ENCODE results near the gene TBP.
A peak's percentile ranks its signal among the peaks of the same experiment; 100 is the strongest.

Gene TBP

DNA sequence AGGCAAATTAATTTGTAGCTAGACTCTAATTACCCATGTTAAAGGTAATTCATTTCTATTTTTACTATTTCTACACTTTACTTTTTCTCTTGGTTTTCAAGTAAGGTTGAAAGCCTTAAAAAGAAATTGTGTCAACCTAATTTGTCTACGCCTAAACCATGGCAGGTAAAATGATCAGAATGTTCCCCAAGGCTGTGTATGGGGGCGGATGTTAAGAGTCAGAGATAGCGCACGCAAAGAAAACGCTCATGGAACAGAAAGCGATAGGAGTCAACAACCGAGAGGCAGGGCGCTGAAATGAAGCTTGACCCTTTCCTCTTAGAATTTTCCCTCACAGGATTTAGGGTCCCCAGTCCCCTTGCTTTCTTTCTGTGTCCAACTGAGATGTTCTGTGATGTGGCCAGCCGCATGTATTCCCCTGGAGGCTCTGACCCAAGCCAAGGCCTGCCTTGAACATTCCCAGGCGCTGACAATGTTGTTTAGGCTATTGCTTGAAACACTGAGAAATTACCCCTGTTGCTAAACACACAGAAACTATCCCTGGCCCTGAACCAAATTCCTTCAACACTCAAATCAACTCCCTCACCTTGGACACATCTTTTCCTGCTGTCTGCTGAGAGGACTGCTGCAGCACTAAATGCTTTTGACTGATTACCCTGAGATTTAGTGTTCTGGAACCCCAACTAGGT is 12.0 kb upstream of the TBP start:
- TF ChIP-seq, protein P1, sequence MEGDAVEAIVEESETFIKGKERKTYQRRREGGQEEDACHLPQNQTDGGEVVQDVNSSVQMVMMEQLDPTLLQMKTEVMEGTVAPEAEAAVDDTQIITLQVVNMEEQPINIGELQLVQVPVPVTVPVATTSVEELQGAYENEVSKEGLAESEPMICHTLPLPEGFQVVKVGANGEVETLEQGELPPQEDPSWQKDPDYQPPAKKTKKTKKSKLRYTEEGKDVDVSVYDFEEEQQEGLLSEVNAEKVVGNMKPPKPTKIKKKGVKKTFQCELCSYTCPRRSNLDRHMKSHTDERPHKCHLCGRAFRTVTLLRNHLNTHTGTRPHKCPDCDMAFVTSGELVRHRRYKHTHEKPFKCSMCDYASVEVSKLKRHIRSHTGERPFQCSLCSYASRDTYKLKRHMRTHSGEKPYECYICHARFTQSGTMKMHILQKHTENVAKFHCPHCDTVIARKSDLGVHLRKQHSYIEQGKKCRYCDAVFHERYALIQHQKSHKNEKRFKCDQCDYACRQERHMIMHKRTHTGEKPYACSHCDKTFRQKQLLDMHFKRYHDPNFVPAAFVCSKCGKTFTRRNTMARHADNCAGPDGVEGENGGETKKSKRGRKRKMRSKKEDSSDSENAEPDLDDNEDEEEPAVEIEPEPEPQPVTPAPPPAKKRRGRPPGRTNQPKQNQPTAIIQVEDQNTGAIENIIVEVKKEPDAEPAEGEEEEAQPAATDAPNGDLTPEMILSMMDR (IDR thresholded peaks at IDR 0.05; ENCODE audit: insufficient read depth, low read length, poor library complexity, severe bottlenecking), result no peak
- DNase-seq (ENCODE audit: extremely low read depth, insufficient read length), result no peak
- no peaks in the 10 kb centered on the region for H3K27me3 ChIP-seq (replicated peaks; ENCODE audit: control insufficient read depth, insufficient read depth, low read length)
- H3K36me3 ChIP-seq (ENCODE audit: control insufficient read depth, insufficient read depth, low read length), result peaks cover 24% of the 10 kb centered on the region
- no peak overlapping the region for H3K4me3 ChIP-seq (replicated peaks; ENCODE audit: low read depth, low read length)

DNA sequence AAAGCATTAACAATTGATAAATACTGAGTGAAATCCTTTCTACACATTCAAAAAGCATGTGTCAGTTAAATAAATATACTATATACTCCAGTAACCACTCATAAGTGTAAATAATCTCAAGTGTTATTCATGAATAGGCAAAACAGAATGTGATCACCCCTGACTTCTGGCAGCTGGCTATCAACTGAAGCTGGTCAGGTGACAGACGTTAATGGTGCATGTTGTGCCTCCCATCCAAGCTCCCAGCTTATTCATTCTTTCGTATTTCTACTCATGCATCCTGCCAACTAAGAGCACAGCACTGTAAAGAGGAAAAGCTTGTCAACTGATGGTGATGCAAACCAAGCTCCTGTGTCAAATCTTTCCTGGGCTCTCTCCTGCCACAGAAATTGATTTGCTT is 8.8 kb upstream of the TBP start:
- Histone ChIP-seq H3K4me3 (replicated peaks; ENCODE audit: low read depth, low read length) (no peak overlapping the region), H3K27me3 (replicated peaks; ENCODE audit: control insufficient read depth, insufficient read depth, low read length) (no peaks in the 10 kb centered on the region), H3K36me3 (ENCODE audit: control insufficient read depth, insufficient read depth, low read length) (peaks cover 23% of the 10 kb centered on the region)
- DNase-seq (ENCODE audit: extremely low read depth, insufficient read length), result no peak
- TF ChIP-seq, protein P1 (IDR thresholded peaks at IDR 0.05; ENCODE audit: insufficient read depth, low read length, poor library complexity, severe bottlenecking), result no peak

DNA sequence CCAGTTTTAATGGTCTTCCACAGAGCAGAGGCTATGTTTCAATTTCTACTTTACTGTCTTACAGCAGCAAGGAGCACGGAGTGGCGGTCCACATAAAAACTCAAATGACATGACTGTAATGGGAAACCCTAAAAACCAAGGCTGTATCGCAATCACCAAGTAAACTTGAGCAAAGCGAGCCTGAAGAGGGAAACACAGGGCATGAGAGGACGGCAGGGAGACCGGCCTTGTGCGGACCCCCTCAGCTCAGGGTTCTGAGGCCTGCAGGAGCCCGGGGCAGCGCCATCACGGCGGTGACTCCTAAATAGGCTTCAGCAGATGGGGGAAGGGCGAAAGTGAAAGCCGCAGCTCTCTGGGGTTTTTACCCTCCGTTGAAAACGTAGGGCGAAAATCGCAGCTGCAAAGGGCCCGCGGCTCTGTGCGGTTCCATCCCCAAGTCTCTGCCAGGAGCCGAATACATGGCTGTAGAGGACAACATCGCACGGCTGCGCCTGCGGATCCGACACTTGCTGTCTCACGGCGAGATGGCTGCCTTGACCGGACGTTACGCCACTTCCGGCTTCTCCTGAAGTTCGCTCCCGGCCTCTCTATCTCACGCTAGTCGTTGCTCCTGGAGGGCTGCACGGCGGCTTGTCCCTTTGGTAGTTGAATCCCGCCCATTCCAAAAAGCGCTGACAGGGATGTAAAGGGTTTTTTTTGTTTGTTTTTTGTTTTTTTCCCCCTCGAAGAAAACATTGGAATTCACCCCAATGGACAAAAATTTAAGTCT is 1.2 kb upstream of the TBP start, which contains the start of gene PSMB1:
TSS of gene PSMB1 (minus strand) at position 543 of the 769 bp plus-strand sequence. CDS start at position 478, 65 bp downstream.
- Histone ChIP-seq H3K4me3 (replicated peaks; ENCODE audit: low read depth, low read length) (peak within 1 kb of the TSS; percentile 97), H3K27me3 (replicated peaks; ENCODE audit: control insufficient read depth, insufficient read depth, low read length) (no peaks in the 10 kb centered on the region), H3K36me3 (ENCODE audit: control insufficient read depth, insufficient read depth, low read length) (peaks cover 4% of the 10 kb centered on the region)
- DNase-seq (ENCODE audit: extremely low read depth, insufficient read length), result peak; percentile 86
- TF ChIP-seq, protein P1 (IDR thresholded peaks at IDR 0.05; ENCODE audit: insufficient read depth, low read length, poor library complexity, severe bottlenecking), result no peak

DNA sequence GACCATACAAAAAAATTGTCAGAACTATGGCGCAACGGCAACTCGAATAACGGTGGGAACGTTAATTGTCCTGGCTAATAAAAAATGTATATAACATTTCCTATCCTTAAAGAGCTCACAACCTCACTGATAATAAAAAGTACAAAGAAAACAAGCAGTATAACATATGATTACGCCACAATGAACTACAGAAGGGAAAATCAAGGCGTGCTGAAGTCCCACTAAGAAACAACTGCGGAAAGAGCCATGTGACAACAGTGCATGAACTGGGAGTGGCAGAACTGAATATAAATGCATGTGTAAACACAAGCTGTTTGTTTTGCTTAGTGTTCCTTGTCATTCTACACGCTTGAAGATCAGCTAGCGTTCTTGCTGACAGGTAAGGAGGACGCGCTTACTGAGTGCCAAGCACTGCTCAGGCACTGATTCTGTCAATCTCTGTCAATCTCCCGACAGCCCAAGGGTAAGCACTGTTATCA is 596 bp upstream of the TBP start:
- peak overlapping the region; percentile 97 for H3K4me3 ChIP-seq (replicated peaks; ENCODE audit: low read depth, low read length)
- no peaks in the 10 kb centered on the region for H3K27me3 ChIP-seq (replicated peaks; ENCODE audit: control insufficient read depth, insufficient read depth, low read length)
- DNase-seq (ENCODE audit: extremely low read depth, insufficient read length), result no peak
- H3K36me3 ChIP-seq (ENCODE audit: control insufficient read depth, insufficient read depth, low read length), result peaks cover 2% of the 10 kb centered on the region
- TF ChIP-seq, protein P1 (IDR thresholded peaks at IDR 0.05; ENCODE audit: insufficient read depth, low read length, poor library complexity, severe bottlenecking), result no peak

DNA sequence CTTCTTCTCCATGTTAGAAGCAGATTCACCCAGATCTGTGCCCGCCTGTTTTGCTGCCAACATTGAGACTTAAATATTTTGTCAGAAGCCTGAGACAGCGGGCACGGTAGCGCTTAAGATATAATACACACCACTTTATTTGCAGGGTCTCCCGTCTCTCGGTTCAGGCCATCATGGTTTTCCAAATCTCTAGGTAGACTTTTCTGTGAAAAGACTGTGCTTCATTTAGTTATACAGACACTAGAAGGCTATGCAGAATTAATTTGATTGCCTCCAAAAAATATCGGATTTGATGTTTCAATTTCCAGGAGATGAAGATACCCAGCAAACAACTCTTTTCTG is 598 bp downstream of the TBP start:
- Histone ChIP-seq H3K4me3 (replicated peaks; ENCODE audit: low read depth, low read length) (peak overlapping the region; percentile 97), H3K36me3 (ENCODE audit: control insufficient read depth, insufficient read depth, low read length) (peaks cover 2% of the 10 kb centered on the region), H3K27me3 (replicated peaks; ENCODE audit: control insufficient read depth, insufficient read depth, low read length) (no peaks in the 10 kb centered on the region)
- TF ChIP-seq, protein P1 (IDR thresholded peaks at IDR 0.05; ENCODE audit: insufficient read depth, low read length, poor library complexity, severe bottlenecking), result no peak
- DNase-seq (ENCODE audit: extremely low read depth, insufficient read length), result no peak

Data from GM06990 (cell line).